ENCODE data around the gene SPATS2L. TPM values are rescaled to one million over a fixed set of nuclear protein-coding genes. Genes with fewer than 3 reads are reported as not detected.
A peak's percentile ranks its signal among the peaks of the same experiment; 100 is the strongest.

Gene SPATS2L
- total RNA-seq, 1 donor from 2014 or later: 192 TPM

- Histone ChIP-seq H3K27ac (ENCODE audit: low read depth, low read length) (peak overlapping the region; percentile 83), H3K9me3 (ENCODE audit: insufficient read depth, low read depth, low read length) (no peaks in the 10 kb centered on the region), H3K4me1 (ENCODE audit: insufficient read depth, low read length) (peaks cover 47% of the 10 kb centered on the region), H3K36me3 (ENCODE audit: insufficient read depth, low read length) (no peaks in the 10 kb centered on the region), H3K79me2 (ENCODE audit: insufficient read depth, low read length) (peaks cover 81% of the 10 kb centered on the region), H3K9ac (ENCODE audit: low read length) (peak overlapping the region; percentile 57), H4K20me1 (ENCODE audit: insufficient read depth, low read length) (no peaks in the 10 kb centered on the region), H3K4me3 (ENCODE audit: insufficient read depth, low read depth, low read length) (no peak overlapping the region), H2AFZ (ENCODE audit: low read depth, low read length) (no peak overlapping the region), H3K4me2 (ENCODE audit: low read length) (peak overlapping the region; percentile 76), H3K27me3 (ENCODE audit: insufficient read depth, low read length) (no peaks in the 10 kb centered on the region)
- no peak for TF ChIP-seq CTCF (IDR thresholded peaks at IDR 0.05; ENCODE audit: insufficient read depth, low read depth, low read length)
- no peak for TF ChIP-seq EZH2 (IDR thresholded peaks at IDR 0.05; ENCODE audit: insufficient read depth, low read length)
- Mint-ChIP-seq H3K4me3 (ENCODE audit: unreplicated experiment) (no peak overlapping the region), H3K9me3 (ENCODE audit: unreplicated experiment) (no peaks in the 10 kb centered on the region), H3K36me3 (ENCODE audit: low read depth, unreplicated experiment) (no peaks in the 10 kb centered on the region), H3K27ac (ENCODE audit: unreplicated experiment) (peak overlapping the region; percentile 28), H3K4me1 (ENCODE audit: low read depth, unreplicated experiment) (peaks cover 62% of the 10 kb centered on the region), H3K27me3 (ENCODE audit: low read depth, unreplicated experiment) (no peaks in the 10 kb centered on the region)
- DNase-seq (ENCODE audit: low read depth) (no peak), FAIRE-seq (no peak)
Measured at GRCh38 chr2:200379481-200380090, 73.1 kb downstream of the SPATS2L start.

DNA sequence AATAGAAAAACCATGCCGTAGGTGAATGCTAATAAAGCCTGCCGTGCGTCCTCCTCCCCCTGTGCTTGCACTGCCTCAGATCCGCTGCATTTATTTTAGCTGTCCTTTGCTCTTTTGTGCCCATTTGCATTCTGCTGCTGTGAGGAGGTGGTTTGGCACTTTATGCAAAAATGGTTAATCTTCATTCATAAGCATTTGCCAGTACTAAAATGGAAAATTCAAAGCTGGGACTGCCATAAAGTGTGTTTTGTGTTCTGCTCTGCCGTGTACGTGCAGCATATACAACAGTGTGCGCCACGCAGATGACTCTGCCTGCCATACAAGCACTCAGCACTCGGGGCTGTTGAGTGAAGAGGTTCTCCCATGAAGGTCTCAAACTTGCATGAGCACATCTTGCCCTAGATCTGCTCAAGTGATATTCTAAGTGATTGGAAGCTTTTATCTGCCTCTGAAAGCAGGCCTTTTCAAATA, 73.6 kb downstream of the SPATS2L start:
- Mint-ChIP-seq H3K4me3 (ENCODE audit: unreplicated experiment) (no peak overlapping the region), H3K9me3 (ENCODE audit: unreplicated experiment) (no peaks in the 10 kb centered on the region), H3K27me3 (ENCODE audit: low read depth, unreplicated experiment) (no peaks in the 10 kb centered on the region), H3K27ac (ENCODE audit: unreplicated experiment) (peak overlapping the region; percentile 84), H3K36me3 (ENCODE audit: low read depth, unreplicated experiment) (no peaks in the 10 kb centered on the region), H3K4me1 (ENCODE audit: low read depth, unreplicated experiment) (peaks cover 61% of the 10 kb centered on the region)
- Histone ChIP-seq H3K79me2 (ENCODE audit: insufficient read depth, low read length) (peaks cover 81% of the 10 kb centered on the region), H3K9me3 (ENCODE audit: insufficient read depth, low read depth, low read length) (no peaks in the 10 kb centered on the region), H3K4me1 (ENCODE audit: insufficient read depth, low read length) (peaks cover 47% of the 10 kb centered on the region), H3K9ac (ENCODE audit: low read length) (peak overlapping the region; percentile 57), H3K27ac (ENCODE audit: low read depth, low read length) (peak overlapping the region; percentile 83), H3K27me3 (ENCODE audit: insufficient read depth, low read length) (no peaks in the 10 kb centered on the region), H2AFZ (ENCODE audit: low read depth, low read length) (no peak overlapping the region), H3K36me3 (ENCODE audit: insufficient read depth, low read length) (peaks cover 3% of the 10 kb centered on the region), H4K20me1 (ENCODE audit: insufficient read depth, low read length) (no peaks in the 10 kb centered on the region), H3K4me3 (ENCODE audit: insufficient read depth, low read depth, low read length) (peak overlapping the region; percentile 8), H3K4me2 (ENCODE audit: low read length) (peak overlapping the region; percentile 76)
- peak; percentile 52 for DNase-seq (ENCODE audit: low read depth)
- FAIRE-seq: no peak
- no peak for TF ChIP-seq EZH2 (IDR thresholded peaks at IDR 0.05; ENCODE audit: insufficient read depth, low read length)
- TF ChIP-seq CTCF (IDR thresholded peaks at IDR 0.05; ENCODE audit: insufficient read depth, low read depth, low read length): no peak
